ENCODE measurements around the gene SCARB1. TPM values are rescaled to one million over a fixed set of nuclear protein-coding genes. Genes with fewer than 3 reads are reported as not detected.
A peak's percentile ranks its signal among the peaks of the same experiment; 100 is the strongest.
"Not testable (repeated sequence)": the region's sequence is repeated elsewhere in the genome, so short reads cannot be mapped to it uniquely, and the experiment has no call there.

SCARB1 gene
- 31.3 and 31.7 TPM in 2 replicates for total RNA-seq (2021)
- long read RNA-seq, transcript SCARB1-201 (13 exons, 2,611 nt) = minor isoform, 25 of 228 reads
- long read RNA-seq, transcript SCARB1-202 (12 exons, 3,329 nt) = major isoform, 158 of 228 reads
- long read RNA-seq, partial matches to known transcripts = 12 of 228 reads
- long read RNA-seq, other reads (novel, unspliced or antisense) = 26 of 228 reads

- peaks cover 9% of the 10 kb centered on the region for H3K23me2 ChIP-seq (ENCODE audit: insufficient read length, low read depth, low read length, poor library complexity, severe bottlenecking)
- no peak within 1 kb of the TSS for H2AK5ac ChIP-seq (ENCODE audit: insufficient read length, low read length)
- H2BK120ac ChIP-seq (ENCODE audit: low read depth, low read length, poor library complexity, severe bottlenecking) = no peak within 1 kb of the TSS
- no peaks in the 10 kb centered on the region; the same call in 1 of the 2 replicates for H3K4me1 ChIP-seq (ENCODE audit: insufficient read depth, low read length)
- H2BK12ac ChIP-seq (ENCODE audit: insufficient read length, low read depth, low read length) = no peak within 1 kb of the TSS
- peak within 1 kb of the TSS in 2 of 3 experiments; percentile 88 to 97; a peak in 4 of 7 replicates for H3K27ac Mint-ChIP-seq
- H3K4ac ChIP-seq (ENCODE audit: low read depth, low read length) = no peak within 1 kb of the TSS; the same call in 1 of the 2 replicates
- no peak within 1 kb of the TSS for H3T11ph ChIP-seq (ENCODE audit: low read length)
- no peak within 1 kb of the TSS for H4K91ac ChIP-seq (ENCODE audit: insufficient read length, low read depth, low read length)
- no peaks in the 10 kb centered on the region; the same call in 1 of the 2 replicates for H3K27me3 ChIP-seq (ENCODE audit: insufficient read depth, low read length)
- H3K4me1 Mint-ChIP-seq = peaks cover 23 to 27% of the 10 kb centered on the region in 2 experiments
- no CpG with 5 or more reads among the region's 89 CpGs for WGBS (ENCODE audit: extremely low coverage, insufficient read length, low lambda C conversion rate)
- peaks cover 29% of the 10 kb centered on the region for H3K27me3 Mint-ChIP-seq (ENCODE audit: low read depth)
- no peaks in the 10 kb centered on the region for H3K9me3 Mint-ChIP-seq
- H3K56ac ChIP-seq (ENCODE audit: insufficient read length, low read depth, low read length) = no peak within 1 kb of the TSS
- H3K18ac ChIP-seq (ENCODE audit: insufficient read length, low read depth, low read length) = peak within 1 kb of the TSS; percentile 91
- peak within 1 kb of the TSS; percentile 76 to 90 for H3K4me3 Mint-ChIP-seq
- H3K9ac ChIP-seq (ENCODE audit: extremely low read depth, insufficient read length, low read length) = peak within 1 kb of the TSS; percentile 16
- no peak within 1 kb of the TSS for H2BK20ac ChIP-seq (ENCODE audit: low read depth, low read length, poor library complexity, severe bottlenecking)
- DNase-seq = peak; percentile 93
- H3K79me1 ChIP-seq (ENCODE audit: insufficient read depth, low read depth, low read length, poor library complexity, severe bottlenecking) = no peaks in the 10 kb centered on the region
- no peak within 1 kb of the TSS for H2BK15ac ChIP-seq (ENCODE audit: low read depth, low read length)
- no peaks in the 10 kb centered on the region for H3K9me3 ChIP-seq (ENCODE audit: control insufficient read depth, low read depth, low read length)
- peak within 1 kb of the TSS; percentile 77; the same call in 1 of the 2 replicates for H3K14ac ChIP-seq (ENCODE audit: insufficient read depth, low read length)
- TF ChIP-seq CTCF (conservative IDR thresholded peaks at IDR 0.05) = no peak
- peak within 1 kb of the TSS; percentile 23 for H4K8ac ChIP-seq (replicated peaks; ENCODE audit: insufficient read length, low read depth, low read length)
- H4K5ac ChIP-seq (ENCODE audit: insufficient read length, low read depth, low read length) = no peak within 1 kb of the TSS
- H3K23ac ChIP-seq (ENCODE audit: insufficient read length, low read depth, low read length) = no peak within 1 kb of the TSS
- H2AFZ ChIP-seq (ENCODE audit: low read length) = no peak within 1 kb of the TSS
- H3K4me2 ChIP-seq (ENCODE audit: insufficient read depth, insufficient read length, low read length) = peak within 1 kb of the TSS; percentile 80
- no peaks in the 10 kb centered on the region for H4K20me1 ChIP-seq (ENCODE audit: control insufficient read depth, insufficient read depth, insufficient read length)
- H2BK5ac ChIP-seq (ENCODE audit: insufficient read length, low read length) = no peak within 1 kb of the TSS
- H3K79me2 ChIP-seq (ENCODE audit: insufficient read depth, low read length) = peaks cover 5% of the 10 kb centered on the region
- H3K27ac ChIP-seq (ENCODE audit: insufficient read length, low read depth, low read length) = no peak within 1 kb of the TSS
- H3K36me3 Mint-ChIP-seq (ENCODE audit: insufficient read depth in 1 of 3, low read depth in 3 of 3) = peaks cover 6 to 10% (median 9%) of the 10 kb centered on the region in 3 experiments; a peak in 6 of 7 replicates
Measured at GRCh38 chr12:124863416-124864325, at the start of gene SCARB1. Gene SCARB1 (minus strand): TSS chr12:124863864. CDS start chr12:124863720, 144 bp downstream.

- not testable (repeated sequence) for H2AFZ ChIP-seq (ENCODE audit: low read length); H3K18ac ChIP-seq (ENCODE audit: insufficient read length, low read depth, low read length); H2BK15ac ChIP-seq (ENCODE audit: low read depth, low read length); H3K27me3 ChIP-seq (ENCODE audit: insufficient read depth, low read length); H3K23me2 ChIP-seq (ENCODE audit: insufficient read length, low read depth, low read length, poor library complexity, severe bottlenecking); H3K27ac ChIP-seq (ENCODE audit: insufficient read length, low read depth, low read length); H4K5ac ChIP-seq (ENCODE audit: insufficient read length, low read depth, low read length); H3K14ac ChIP-seq (ENCODE audit: insufficient read depth, low read length); H3K9ac ChIP-seq (ENCODE audit: extremely low read depth, insufficient read length, low read length); H2AK5ac ChIP-seq (ENCODE audit: insufficient read length, low read length); H3K79me1 ChIP-seq (ENCODE audit: insufficient read depth, low read depth, low read length, poor library complexity, severe bottlenecking); H3K56ac ChIP-seq (ENCODE audit: insufficient read length, low read depth, low read length); H2BK120ac ChIP-seq (ENCODE audit: low read depth, low read length, poor library complexity, severe bottlenecking); DNase-seq; H3T11ph ChIP-seq (ENCODE audit: low read length); H3K4me1 ChIP-seq (ENCODE audit: insufficient read depth, low read length); H2BK20ac ChIP-seq (ENCODE audit: low read depth, low read length, poor library complexity, severe bottlenecking); H3K9me3 ChIP-seq (ENCODE audit: control insufficient read depth, low read depth, low read length); H4K91ac ChIP-seq (ENCODE audit: insufficient read length, low read depth, low read length); H3K23ac ChIP-seq (ENCODE audit: insufficient read length, low read depth, low read length); H2BK12ac ChIP-seq (ENCODE audit: insufficient read length, low read depth, low read length); H2BK5ac ChIP-seq (ENCODE audit: insufficient read length, low read length); H4K8ac ChIP-seq (replicated peaks; ENCODE audit: insufficient read length, low read depth, low read length); H3K27me3 Mint-ChIP-seq (ENCODE audit: low read depth); H4K20me1 ChIP-seq (ENCODE audit: control insufficient read depth, insufficient read depth, insufficient read length); H3K4ac ChIP-seq (ENCODE audit: low read depth, low read length)
- Mint-ChIP-seq H3K27ac (peak overlapping the region in 1 of 3 experiments; percentile 89; a peak in 2 of 7 replicates), H3K4me3 (peak overlapping the region; percentile 100), H3K9me3 (peaks cover 4 to 15% of the 10 kb centered on the region in 2 experiments), H3K4me1 (peaks cover 50 to 52% of the 10 kb centered on the region in 2 experiments), H3K36me3 (ENCODE audit: insufficient read depth in 1 of 3, low read depth in 3 of 3) (peaks cover 32 to 40% (median 36%) of the 10 kb centered on the region in 3 experiments)
- Histone ChIP-seq H3K4me2 (ENCODE audit: insufficient read depth, insufficient read length, low read length) (peak overlapping the region; percentile 94), H3K79me2 (ENCODE audit: insufficient read depth, low read length) (peaks cover 14% of the 10 kb centered on the region)
- WGBS (ENCODE audit: extremely low coverage, insufficient read length, low lambda C conversion rate) = no CpG with 5 or more reads among the region's 21 CpGs
Measured at GRCh38 chr12:124912529-124913287, 49.0 kb upstream of the SCARB1 start.
